Measurements from ENCODE around the gene FANCL.
"Not testable (repeated sequence)": the region's sequence is repeated elsewhere in the genome, so short reads cannot be mapped to it uniquely, and the experiment has no call there.

Gene FANCL

GRCh38 chr2:58194458-58194857 lies 46.7 kb downstream of the FANCL start:
- DNase-seq (ENCODE audit: low read depth), result no peak
- no peak overlapping the region for H3K4me3 ChIP-seq (ENCODE audit: control insufficient read depth, low read depth, low read length)
- TF ChIP-seq CTCF (IDR thresholded peaks at IDR 0.05; ENCODE audit: control insufficient read depth, insufficient read depth, low read depth, low read length, missing control alignments), result no peak

- DNase-seq (ENCODE audit: low read depth); H3K4me3 ChIP-seq (ENCODE audit: control insufficient read depth, low read depth, low read length): not testable (repeated sequence)
Observed at GRCh38 chr2:58187022-58187421, 54.1 kb downstream of the FANCL start.

GRCh38 chr2:58186501-58186900 lies 54.6 kb downstream of the FANCL start:
- no peak for TF ChIP-seq CTCF (IDR thresholded peaks at IDR 0.05; ENCODE audit: control insufficient read depth, insufficient read depth, low read depth, low read length, missing control alignments)
- no peak overlapping the region for H3K4me3 ChIP-seq (ENCODE audit: control insufficient read depth, low read depth, low read length)
- DNase-seq (ENCODE audit: low read depth), result no peak

- no peak for DNase-seq (ENCODE audit: low read depth)
- no peak for TF ChIP-seq CTCF (IDR thresholded peaks at IDR 0.05; ENCODE audit: control insufficient read depth, insufficient read depth, low read depth, low read length, missing control alignments)
- no peak overlapping the region for H3K4me3 ChIP-seq (ENCODE audit: control insufficient read depth, low read depth, low read length)
Observed at GRCh38 chr2:58182527-58182926, 58.6 kb downstream of the FANCL start.

DNA sequence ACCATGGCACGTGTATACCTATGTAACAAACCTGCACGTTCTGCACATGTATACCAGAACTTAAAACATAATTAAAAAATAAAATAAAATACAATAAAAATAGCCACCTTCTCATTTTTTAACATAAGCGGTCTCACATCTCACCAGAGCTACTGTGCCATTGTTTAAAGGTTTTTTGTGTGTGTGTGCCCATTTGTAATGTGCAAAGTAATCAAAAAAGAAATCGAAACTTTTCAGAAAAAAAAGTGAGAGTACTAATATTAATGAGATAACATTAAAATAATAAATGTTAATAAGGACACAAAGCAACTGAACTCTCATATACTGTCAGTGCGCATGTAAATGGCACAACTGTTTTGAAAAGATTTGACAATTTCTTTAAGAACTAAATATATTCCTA lies 60.5 kb downstream of the FANCL start:
- no peak overlapping the region for H3K4me3 ChIP-seq (ENCODE audit: control insufficient read depth, low read depth, low read length)
- no peak for TF ChIP-seq CTCF (IDR thresholded peaks at IDR 0.05; ENCODE audit: control insufficient read depth, insufficient read depth, low read depth, low read length, missing control alignments)
- DNase-seq (ENCODE audit: low read depth), result no peak

DNA sequence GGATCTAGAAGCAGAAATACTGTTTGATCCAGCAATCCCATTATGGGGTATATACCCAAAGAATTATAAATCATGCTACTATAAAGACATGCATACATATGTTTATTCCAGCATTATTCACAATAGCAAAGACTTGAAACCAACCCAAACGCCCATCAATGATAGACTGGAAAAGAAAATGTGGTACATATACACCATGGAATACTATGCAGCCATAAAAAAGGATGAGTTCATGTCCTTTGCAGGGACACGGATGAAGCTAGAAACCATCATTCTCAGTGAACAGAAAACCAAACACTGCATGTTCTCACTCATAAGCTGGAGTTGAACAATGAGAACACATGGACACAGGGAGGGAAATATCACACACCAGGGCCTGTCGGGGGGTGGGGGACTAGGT lies 61.0 kb downstream of the FANCL start:
- not testable (repeated sequence) for DNase-seq (ENCODE audit: low read depth); H3K4me3 ChIP-seq (ENCODE audit: control insufficient read depth, low read depth, low read length)

DNA sequence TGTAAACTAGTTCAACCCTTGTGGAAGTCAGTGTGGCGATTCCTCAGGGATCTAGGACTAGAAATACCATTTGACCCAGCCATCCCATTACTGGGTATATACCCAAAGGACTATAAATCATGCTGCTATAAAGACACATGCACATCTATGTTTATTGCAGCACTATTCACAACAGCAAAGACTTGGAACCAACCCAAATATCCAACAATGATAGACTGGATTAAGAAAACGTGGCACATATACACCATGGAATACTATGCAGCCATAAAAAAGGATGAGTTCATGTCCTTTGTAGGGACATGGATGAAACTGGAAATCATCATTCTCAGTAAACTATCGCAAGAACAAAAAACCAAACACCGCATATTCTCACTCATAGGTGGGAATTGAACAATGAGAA lies 63.9 kb downstream of the FANCL start:
- not testable (repeated sequence) for H3K4me3 ChIP-seq (ENCODE audit: control insufficient read depth, low read depth, low read length); DNase-seq (ENCODE audit: low read depth)

DNA sequence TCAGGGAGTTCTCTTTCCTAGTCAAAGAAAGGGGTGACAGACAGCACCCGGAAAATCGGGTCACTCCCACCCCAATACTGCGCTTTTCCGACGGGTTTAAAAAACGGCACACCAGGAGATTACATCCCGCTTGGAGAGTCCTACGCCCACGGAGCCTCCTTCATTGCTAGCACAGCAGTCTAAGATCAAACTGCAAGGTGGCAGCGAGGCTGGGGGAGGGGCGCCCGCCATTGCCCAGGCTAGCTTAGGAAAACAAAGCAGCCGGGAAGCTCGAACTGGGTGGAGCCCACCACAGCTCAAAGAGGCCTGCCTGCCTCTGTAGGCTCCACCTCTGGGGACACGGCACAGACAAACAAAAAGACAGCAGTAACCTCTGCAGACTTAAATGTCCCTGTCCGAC lies 69.3 kb downstream of the FANCL start:
- not testable (repeated sequence) for H3K4me3 ChIP-seq (ENCODE audit: control insufficient read depth, low read depth, low read length); DNase-seq (ENCODE audit: low read depth)

GRCh38 chr2:58170334-58170933 lies 70.7 kb downstream of the FANCL start:
- H3K4me3 ChIP-seq (ENCODE audit: control insufficient read depth, low read depth, low read length); DNase-seq (ENCODE audit: low read depth): not testable (repeated sequence)

DNA sequence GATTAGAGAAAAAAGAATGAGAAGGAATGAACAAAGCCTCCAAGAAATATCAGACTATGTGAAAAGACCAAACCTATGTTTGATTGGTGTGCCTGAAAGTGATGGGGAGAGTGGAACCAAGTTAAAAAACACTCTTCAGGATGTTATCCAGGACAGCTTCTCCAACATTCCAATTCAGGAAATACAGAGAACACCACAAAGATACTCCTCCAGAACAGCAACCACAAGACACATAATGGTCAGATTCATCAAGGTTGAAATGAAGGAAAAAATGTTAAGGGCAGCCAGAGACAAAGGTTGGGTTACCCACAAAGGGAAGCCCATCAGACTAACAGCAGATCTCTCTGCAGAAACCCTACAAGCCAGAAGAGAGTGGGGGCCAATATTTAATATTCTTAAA lies 71.3 kb downstream of the FANCL start:
- not testable (repeated sequence) for H3K4me3 ChIP-seq (ENCODE audit: control insufficient read depth, low read depth, low read length); DNase-seq (ENCODE audit: low read depth)

GRCh38 chr2:58168130-58168529 lies 73.0 kb downstream of the FANCL start:
- not testable (repeated sequence) for DNase-seq (ENCODE audit: low read depth); H3K4me3 ChIP-seq (ENCODE audit: control insufficient read depth, low read depth, low read length)
